Breast epithelium (tissue), 3 donors: ENCODE results near the gene LPCAT2.

Source experiments
- POLR2A ChIP-seq: fragments of 450-650 bp; IDR thresholded peaks from one replicate; pipeline ENCODE4 v1.6.1; 2016; ENCODE audit warnings: antibody characterized with exemption, mild to moderate bottlenecking, moderate library complexity
- TF ChIP-seq, protein P1 (sequence below), 3 donors: fragments of 450-650 bp; IDR thresholded peaks; one replicate each; pipeline ENCODE4 v1.5.1; 2016 to 2017; ENCODE audit warnings: antibody characterized with exemption in 3 of 3, mild to moderate bottlenecking in 3 of 3, moderate library complexity in 3 of 3

DNA sequence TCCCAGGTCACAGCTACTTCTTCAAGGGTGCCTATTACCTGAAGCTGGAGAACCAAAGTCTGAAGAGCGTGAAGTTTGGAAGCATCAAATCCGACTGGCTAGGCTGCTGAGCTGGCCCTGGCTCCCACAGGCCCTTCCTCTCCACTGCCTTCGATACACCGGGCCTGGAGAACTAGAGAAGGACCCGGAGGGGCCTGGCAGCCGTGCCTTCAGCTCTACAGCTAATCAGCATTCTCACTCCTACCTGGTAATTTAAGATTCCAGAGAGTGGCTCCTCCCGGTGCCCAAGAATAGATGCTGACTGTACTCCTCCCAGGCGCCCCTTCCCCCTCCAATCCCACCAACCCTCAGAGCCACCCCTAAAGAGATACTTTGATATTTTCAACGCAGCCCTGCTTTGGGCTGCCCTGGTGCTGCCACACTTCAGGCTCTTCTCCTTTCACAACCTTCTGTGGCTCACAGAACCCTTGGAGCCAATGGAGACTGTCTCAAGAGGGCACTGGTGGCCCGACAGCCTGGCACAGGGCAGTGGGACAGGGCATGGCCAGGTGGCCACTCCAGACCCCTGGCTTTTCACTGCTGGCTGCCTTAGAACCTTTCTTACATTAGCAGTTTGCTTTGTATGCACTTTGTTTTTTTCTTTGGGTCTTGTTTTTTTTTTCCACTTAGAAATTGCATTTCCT is 3.4 kb upstream of the LPCAT2 start:
- TF ChIP-seq, protein P1, sequence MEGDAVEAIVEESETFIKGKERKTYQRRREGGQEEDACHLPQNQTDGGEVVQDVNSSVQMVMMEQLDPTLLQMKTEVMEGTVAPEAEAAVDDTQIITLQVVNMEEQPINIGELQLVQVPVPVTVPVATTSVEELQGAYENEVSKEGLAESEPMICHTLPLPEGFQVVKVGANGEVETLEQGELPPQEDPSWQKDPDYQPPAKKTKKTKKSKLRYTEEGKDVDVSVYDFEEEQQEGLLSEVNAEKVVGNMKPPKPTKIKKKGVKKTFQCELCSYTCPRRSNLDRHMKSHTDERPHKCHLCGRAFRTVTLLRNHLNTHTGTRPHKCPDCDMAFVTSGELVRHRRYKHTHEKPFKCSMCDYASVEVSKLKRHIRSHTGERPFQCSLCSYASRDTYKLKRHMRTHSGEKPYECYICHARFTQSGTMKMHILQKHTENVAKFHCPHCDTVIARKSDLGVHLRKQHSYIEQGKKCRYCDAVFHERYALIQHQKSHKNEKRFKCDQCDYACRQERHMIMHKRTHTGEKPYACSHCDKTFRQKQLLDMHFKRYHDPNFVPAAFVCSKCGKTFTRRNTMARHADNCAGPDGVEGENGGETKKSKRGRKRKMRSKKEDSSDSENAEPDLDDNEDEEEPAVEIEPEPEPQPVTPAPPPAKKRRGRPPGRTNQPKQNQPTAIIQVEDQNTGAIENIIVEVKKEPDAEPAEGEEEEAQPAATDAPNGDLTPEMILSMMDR (IDR thresholded peaks at IDR 0.05), result no peak
- TF ChIP-seq POLR2A, result no peak
